GM12865 (cell line): Measurements from ENCODE around the gene PABPC1L.

Experiments used
- DNase-seq: peaks from one replicate; pipeline ENCODE4 v3.0.0; 2010; ENCODE audit warnings: low read depth
- H3K4me3 ChIP-seq: 2 replicates; pipeline ENCODE4 v1.5.1; 2011; ENCODE audit warnings: mild to moderate bottlenecking, low read depth, low read length, control low read depth
- CTCF ChIP-seq: IDR thresholded peaks from 2 replicates; pipeline ENCODE4 v1.5.1; 2011; ENCODE audit warnings: low read length, control low read depth, low read depth, inconsistent platforms; ENCODE audit not compliant: insufficient read depth; ENCODE audit errors: missing control alignments

Gene PABPC1L

DNA sequence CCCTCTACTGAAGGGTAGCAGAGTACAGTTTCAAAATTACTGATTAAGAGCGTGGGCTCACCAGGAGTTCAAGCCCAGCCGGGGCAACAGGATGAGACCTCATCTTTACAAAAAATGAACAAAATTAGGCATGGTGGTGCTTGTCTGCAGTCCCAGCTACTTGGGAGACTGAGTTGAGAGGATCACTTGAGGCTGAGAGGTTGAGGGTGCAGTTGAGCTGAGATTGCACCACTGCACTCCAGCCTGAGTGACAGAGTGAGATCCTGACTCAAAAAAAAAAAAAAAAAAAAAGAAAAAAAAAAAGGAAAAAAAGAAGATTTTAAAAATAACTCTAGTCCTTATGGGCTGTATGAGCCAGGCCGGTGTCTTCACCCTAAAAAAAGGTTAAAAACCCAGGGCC lies 18.7 kb downstream of the PABPC1L start:
- H3K4me3 ChIP-seq: no peak overlapping the region
- no peak for TF ChIP-seq CTCF
- DNase-seq: no peak

- no peak for TF ChIP-seq CTCF
- DNase-seq: no peak
Observed at GRCh38 chr20:44930517-44931168, 20.8 kb downstream of the PABPC1L start.

GRCh38 chr20:44931911-44932310 lies 22.1 kb downstream of the PABPC1L start:
- DNase-seq: no peak
- H3K4me3 ChIP-seq: no peak overlapping the region
- TF ChIP-seq CTCF: no peak

More at GRCh38 chr20:44930517-44931168, 20.8 kb downstream of the PABPC1L start:
- no peak overlapping the region for H3K4me3 ChIP-seq

DNA sequence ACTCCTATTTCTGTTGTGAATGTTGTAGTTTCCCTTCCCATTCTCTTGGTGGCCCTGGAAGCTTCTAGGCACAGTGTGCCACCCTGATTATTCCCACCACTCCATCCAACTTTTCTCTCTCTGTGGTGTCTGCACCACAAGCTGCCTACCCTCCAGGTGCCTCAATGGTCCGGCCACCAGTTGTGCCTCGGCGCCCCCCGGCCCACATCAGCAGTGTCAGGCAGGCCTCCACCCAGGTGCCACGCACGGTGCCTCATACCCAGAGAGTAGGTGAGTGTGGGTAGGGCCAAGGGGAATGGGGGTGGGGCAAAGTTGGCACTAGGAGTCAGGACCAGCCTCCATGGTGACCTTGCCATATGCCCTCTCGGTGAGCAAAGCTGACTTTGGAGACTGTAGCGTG lies 23.1 kb downstream of the PABPC1L start:
- H3K4me3 ChIP-seq: no peak overlapping the region
- TF ChIP-seq CTCF: no peak
- no peak for DNase-seq

DNA sequence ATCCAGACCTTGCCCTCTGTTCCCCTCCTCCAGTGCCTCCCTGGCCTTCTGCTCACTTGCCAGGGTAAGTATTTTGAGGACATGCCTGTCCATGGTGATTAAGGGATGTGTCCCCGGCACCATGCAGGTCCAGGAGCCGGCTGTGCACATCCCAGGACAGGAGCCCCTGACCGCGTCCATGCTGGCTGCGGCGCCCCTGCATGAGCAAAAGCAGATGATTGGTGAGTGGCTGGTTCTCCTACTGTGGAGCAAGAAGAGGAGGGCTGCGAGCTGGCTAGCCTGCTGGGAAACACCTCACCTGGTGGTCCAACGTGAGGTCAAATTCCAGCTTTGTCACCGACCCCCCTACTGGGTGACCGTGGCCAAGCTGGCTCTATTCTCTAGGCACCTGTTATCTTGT lies 26.6 kb downstream of the PABPC1L start:
- no peak for TF ChIP-seq CTCF
- no peak for DNase-seq

DNA sequence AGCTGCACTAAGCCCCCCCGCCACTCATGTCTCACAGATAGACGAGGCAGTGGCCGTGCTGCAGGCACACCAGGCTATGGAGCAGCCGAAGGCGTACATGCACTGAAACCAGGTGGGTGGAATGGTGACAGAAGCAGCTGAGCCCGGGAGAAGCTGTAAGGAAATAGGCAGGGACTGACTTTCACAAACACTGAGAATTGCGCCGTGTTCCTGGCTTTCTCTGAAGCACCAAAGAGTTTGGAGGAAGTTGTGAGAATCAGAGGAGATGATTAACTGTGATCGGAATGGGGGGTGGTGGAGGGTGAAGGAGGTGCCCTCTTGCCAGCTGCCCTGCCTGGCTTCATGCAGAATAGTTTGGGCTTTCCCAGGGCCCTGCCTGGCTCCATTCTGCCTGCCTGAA lies 28.8 kb downstream of the PABPC1L start:
- no peak overlapping the region for H3K4me3 ChIP-seq
- DNase-seq: no peak
- TF ChIP-seq CTCF: no peak

More for the DNA sequence above, 26.6 kb downstream of the PABPC1L start:
- no peak overlapping the region for H3K4me3 ChIP-seq

DNA sequence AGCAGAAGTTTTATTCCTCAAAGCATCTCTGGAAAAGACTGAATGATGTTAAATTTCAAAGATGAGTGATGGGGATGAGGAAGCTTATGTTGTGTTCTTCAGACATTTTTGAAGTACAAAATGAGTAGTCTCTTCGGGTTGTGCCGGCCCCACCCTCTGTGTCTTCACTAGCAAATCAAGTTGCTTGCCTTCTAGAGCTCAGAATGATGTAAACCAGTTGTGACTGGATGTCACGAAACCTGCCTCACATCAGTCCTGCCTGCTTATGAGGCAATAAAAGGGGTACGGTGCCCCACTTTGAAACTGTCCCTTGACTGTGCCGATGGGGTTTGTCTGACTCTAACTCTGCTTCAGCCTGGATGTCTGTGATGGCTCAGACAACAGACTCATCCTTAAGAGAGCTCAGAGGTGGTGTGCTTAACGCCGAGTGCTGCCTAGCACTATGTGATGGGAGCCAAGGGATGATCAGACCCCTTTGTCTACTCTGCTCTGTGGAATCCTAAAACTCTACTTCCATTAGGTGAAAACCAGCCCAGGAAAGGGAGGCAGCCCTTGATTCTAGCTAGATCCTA lies 31.3 kb downstream of the PABPC1L start:
- TF ChIP-seq CTCF: no peak
- H3K4me3 ChIP-seq: no peak overlapping the region
- DNase-seq: no peak
